ENCODE data around the gene ZC2HC1B. TPM values are rescaled to one million over a fixed set of nuclear protein-coding genes. Genes with fewer than 3 reads are reported as not detected.

The ZC2HC1B gene
- total RNA-seq, 2 donors from 2014 or later = not detected

DNA sequence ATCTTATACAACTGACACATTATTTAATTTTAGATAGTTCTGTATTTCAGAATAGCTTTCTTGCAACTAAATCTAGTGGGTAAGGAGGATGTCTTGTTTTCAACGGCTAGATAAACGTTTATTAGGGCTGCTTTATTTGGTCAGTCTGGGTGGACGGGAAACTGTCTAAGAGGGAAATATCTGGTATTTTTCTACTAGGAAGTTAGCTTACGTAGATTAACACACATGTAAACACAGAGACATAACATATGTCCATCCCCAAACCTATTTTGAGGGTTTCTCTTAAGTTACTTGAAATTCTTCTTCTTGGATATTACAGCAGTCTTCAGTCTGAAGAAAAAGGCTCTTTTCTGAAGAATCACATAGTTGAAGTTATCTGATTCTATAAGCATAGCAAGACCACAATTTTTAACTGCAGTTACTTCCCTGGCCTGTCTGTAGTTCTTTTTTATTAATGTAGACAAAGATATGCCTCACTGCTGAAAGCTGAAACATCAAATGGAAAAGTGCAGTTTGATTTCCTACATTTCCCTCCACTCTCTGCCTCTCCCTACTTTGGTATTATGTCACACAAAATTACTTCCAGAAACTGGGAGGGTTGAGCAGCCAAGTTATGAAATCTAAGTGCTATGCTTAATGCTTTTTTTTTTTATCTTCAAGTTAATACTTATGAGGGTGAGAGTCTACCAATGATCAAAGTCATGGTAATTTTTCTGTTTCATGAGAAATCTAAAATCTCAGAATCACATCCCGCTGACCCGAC, 106.4 kb downstream of the ZC2HC1B start:
- ATAC-seq (replicated peaks) = no peak
- H3K27me3 Mint-ChIP-seq = no peaks in the 10 kb centered on the region
- H3K4me1 Mint-ChIP-seq = no peaks in the 10 kb centered on the region
- no peaks in the 10 kb centered on the region for H3K9me3 Mint-ChIP-seq
- no peak overlapping the region for H3K27ac Mint-ChIP-seq
- H3K4me3 Mint-ChIP-seq = no peak overlapping the region
- peaks cover 8% of the 10 kb centered on the region for H3K36me3 Mint-ChIP-seq (ENCODE audit: low read depth)

- ATAC-seq (replicated peaks) = no peak
- no peaks in the 10 kb centered on the region for H3K27me3 Mint-ChIP-seq
Measured at GRCh38 chr6:143971482-143972205, 107.4 kb downstream of the ZC2HC1B start.

GRCh38 chr6:143973097-143973966, 109.1 kb downstream of the ZC2HC1B start:
- H3K4me1 Mint-ChIP-seq = no peaks in the 10 kb centered on the region
- ATAC-seq (replicated peaks) = no peak

More at GRCh38 chr6:143971482-143972205, 107.4 kb downstream of the ZC2HC1B start:
- Mint-ChIP-seq H3K27ac (no peak overlapping the region), H3K36me3 (ENCODE audit: low read depth) (peaks cover 8% of the 10 kb centered on the region), H3K4me1 (no peaks in the 10 kb centered on the region), H3K9me3 (no peaks in the 10 kb centered on the region), H3K4me3 (no peak overlapping the region)

DNA sequence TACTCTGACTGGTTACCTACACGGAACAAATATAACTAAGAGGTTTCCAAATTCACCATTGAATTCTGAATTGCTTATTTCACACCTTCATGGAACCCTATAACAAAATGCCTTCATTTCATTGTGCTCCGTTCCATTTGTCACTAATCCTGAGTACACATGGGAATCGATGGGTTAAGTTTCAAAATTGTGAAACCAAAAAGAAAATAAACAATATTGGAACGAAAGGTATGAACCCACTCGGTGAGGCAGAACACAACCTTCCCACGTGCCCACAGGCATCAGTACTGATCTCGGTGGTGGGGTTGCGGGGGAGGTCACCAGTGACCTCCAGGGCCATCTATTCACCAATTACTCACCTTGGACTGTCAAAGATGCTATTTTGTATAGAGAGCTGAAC, 109.8 kb downstream of the ZC2HC1B start:
- no peaks in the 10 kb centered on the region for H3K27me3 Mint-ChIP-seq
- H3K9me3 Mint-ChIP-seq = no peaks in the 10 kb centered on the region

More at GRCh38 chr6:143973097-143973966, 109.1 kb downstream of the ZC2HC1B start:
- no peaks in the 10 kb centered on the region for H3K36me3 Mint-ChIP-seq (ENCODE audit: low read depth)
- H3K27ac Mint-ChIP-seq = no peak overlapping the region
- H3K4me3 Mint-ChIP-seq = no peak overlapping the region
- no peaks in the 10 kb centered on the region for H3K27me3 Mint-ChIP-seq
- no peaks in the 10 kb centered on the region for H3K9me3 Mint-ChIP-seq

DNA sequence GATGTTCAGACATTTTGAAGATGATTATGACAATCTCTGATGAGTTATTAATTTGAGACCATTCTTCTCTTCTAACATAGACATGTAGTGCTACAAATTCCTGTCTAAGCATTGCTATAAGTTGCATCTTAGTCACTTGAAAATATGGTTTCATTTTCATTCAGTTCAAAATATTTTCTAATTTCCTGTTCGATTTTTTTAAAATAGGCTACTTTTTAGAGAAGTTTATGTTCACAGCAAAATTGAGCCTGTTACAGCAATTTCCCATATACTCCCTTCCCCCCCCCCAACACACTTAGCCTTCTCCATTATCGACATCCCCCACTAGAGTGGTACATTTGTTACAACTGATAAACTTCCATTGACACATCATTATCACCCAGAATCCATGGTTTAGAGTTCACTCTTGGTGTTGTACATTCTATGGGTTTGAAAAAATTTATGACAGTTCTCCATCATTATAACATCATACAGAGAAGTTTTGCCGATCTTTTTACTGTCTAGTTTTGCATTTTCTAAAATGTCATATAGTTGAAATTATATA, 112.6 kb downstream of the ZC2HC1B start:
- Mint-ChIP-seq H3K36me3 (ENCODE audit: low read depth) (no peaks in the 10 kb centered on the region), H3K4me1 (no peaks in the 10 kb centered on the region), H3K27me3 (no peaks in the 10 kb centered on the region), H3K27ac (no peak overlapping the region), H3K9me3 (no peaks in the 10 kb centered on the region), H3K4me3 (no peak overlapping the region)
- no peak for ATAC-seq (replicated peaks)

More for the DNA sequence above, 109.8 kb downstream of the ZC2HC1B start:
- H3K36me3 Mint-ChIP-seq (ENCODE audit: low read depth) = no peaks in the 10 kb centered on the region
- H3K27ac Mint-ChIP-seq = no peak overlapping the region
- no peak for ATAC-seq (replicated peaks)
- no peak overlapping the region for H3K4me3 Mint-ChIP-seq
- no peaks in the 10 kb centered on the region for H3K4me1 Mint-ChIP-seq

DNA sequence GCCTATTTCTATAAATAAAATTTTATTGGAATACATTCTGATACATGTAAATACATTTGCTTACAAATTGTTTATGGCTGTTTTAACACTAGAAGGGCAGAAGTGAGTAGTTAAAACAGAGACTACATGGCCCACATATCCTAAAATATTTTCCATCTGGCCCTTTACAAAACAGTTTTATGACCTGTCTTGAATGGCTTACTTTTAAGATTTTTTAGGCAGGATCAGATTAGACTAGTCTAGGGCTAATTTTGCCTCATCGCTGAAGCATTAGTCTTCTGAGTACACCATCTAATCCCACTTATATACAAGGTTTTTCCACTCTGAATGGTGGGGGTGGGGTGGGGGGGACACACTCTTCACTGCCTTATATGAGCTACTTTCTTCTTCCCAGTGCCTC, 116.6 kb downstream of the ZC2HC1B start:
- H3K4me3 Mint-ChIP-seq = no peak overlapping the region
- H3K27me3 Mint-ChIP-seq = no peaks in the 10 kb centered on the region
- H3K36me3 Mint-ChIP-seq (ENCODE audit: low read depth) = no peaks in the 10 kb centered on the region
- no peak overlapping the region for H3K27ac Mint-ChIP-seq
- no peak for ATAC-seq (replicated peaks)
- H3K4me1 Mint-ChIP-seq = no peaks in the 10 kb centered on the region
- no peaks in the 10 kb centered on the region for H3K9me3 Mint-ChIP-seq

DNA sequence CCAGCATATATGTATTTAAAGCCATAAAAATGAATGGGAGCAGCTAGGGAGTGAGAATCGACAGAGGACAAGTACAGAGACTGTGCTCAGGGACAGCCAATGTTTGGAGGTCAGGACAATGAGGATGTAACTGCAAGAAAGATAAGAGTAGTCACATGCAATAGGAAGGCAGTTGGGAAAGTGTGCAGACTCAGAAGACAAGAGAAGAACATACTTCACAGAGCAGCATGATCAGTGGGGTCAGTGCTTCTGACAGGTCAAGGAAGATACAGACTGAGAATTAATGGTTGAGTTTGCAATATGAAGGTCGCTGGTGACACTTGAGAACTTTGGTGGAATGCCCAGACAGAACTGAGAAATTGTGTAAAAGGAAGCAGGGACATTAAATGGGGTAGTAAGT, 118.7 kb downstream of the ZC2HC1B start:
- Mint-ChIP-seq H3K4me3 (no peak overlapping the region), H3K27me3 (no peaks in the 10 kb centered on the region), H3K36me3 (ENCODE audit: low read depth) (no peaks in the 10 kb centered on the region), H3K4me1 (no peaks in the 10 kb centered on the region), H3K9me3 (no peaks in the 10 kb centered on the region), H3K27ac (no peak overlapping the region)
- no peak for ATAC-seq (replicated peaks)

- ATAC-seq (replicated peaks) = no peak
- no peaks in the 10 kb centered on the region for H3K4me1 Mint-ChIP-seq
- no peak overlapping the region for H3K27ac Mint-ChIP-seq
- H3K27me3 Mint-ChIP-seq = no peaks in the 10 kb centered on the region
- H3K9me3 Mint-ChIP-seq = no peaks in the 10 kb centered on the region
- no peaks in the 10 kb centered on the region for H3K36me3 Mint-ChIP-seq (ENCODE audit: low read depth)
- H3K4me3 Mint-ChIP-seq = no peak overlapping the region
Measured at GRCh38 chr6:143984666-143985065, 120.4 kb downstream of the ZC2HC1B start.

DNA sequence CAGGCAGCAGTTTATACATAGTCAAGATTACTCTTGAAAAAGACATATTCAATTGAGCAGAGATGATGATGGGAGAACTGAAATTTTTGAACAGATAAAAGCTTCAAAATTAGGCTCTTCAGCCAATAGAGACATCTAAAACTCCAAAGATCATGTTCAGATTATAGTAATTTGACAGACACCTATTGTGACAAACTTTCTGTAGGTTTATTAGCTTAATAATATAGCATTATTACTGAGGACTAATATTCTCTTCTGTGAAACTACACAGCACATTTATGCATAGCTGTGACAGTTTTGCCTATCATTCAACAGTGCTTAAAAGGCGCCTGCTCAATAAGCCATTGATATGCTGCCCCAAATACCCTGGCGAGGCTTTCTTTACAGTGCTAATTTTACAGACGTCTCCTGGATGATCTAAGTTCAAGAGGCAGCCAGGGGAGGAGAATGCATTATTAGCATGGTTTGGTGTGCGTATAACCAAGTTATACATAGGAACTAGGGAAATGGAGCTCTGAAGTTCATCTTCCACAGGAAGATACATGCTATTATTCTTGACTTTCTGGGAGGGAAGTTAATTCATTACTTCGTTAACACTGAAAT, 122.3 kb downstream of the ZC2HC1B start:
- Mint-ChIP-seq H3K36me3 (ENCODE audit: low read depth) (no peaks in the 10 kb centered on the region), H3K27me3 (peaks cover 3% of the 10 kb centered on the region), H3K9me3 (no peaks in the 10 kb centered on the region), H3K27ac (no peak overlapping the region), H3K4me3 (no peak overlapping the region), H3K4me1 (no peaks in the 10 kb centered on the region)
- ATAC-seq (replicated peaks) = no peak

Other genes starting within 250 kb of the ZC2HC1B start
- gene PHACTR2, start 186.5 kb upstream of the ZC2HC1B start, total RNA-seq = 10 to 100 TPM; 32.5 to 33.7 TPM
- gene LTV1, start 21.1 kb upstream of the ZC2HC1B start, total RNA-seq = 10 to 100 TPM; 16.6 to 40.3 TPM
- gene PLAGL1, start 143.8 kb downstream of the ZC2HC1B start, total RNA-seq = 10 to 100 TPM; 15.5 to 77.8 TPM
- gene SF3B5, start 231.1 kb downstream of the ZC2HC1B start, total RNA-seq = 100 to 1,000 TPM; 114 to 200 TPM